Measurements from ENCODE around the gene SYNM. TPM values are rescaled to one million over a fixed set of nuclear protein-coding genes. Genes with fewer than 3 reads are reported as not detected.

SYNM gene
- polyA plus RNA-seq, 1 experiment = 1.8 TPM

DNA sequence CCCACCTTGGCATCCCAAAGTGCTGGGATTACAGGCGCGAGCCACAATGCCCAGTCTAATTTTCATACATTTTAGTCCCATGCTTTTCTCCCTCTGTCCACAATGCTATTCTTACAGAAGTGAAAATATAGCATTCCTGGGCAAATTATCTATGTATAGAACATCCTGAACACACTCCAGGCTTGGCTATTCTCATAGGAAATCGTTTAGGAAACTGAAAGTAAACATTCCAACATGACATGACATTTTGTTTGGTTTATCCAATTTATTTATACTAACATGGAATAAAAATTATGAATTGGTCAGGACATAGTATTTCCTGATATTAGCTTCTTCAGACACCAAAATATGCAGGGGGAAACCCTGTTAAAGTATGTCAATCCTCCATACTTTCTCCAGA is 52.6 kb downstream of the SYNM start:
- POLR2A ChIA-PET = no interaction called here
- H3K36me3 ChIP-seq (ENCODE audit: control insufficient read depth, insufficient read depth, low read length) = no peaks in the 10 kb centered on the region; the same call in 1 of the 2 replicates
- TF ChIP-seq, protein P1, sequence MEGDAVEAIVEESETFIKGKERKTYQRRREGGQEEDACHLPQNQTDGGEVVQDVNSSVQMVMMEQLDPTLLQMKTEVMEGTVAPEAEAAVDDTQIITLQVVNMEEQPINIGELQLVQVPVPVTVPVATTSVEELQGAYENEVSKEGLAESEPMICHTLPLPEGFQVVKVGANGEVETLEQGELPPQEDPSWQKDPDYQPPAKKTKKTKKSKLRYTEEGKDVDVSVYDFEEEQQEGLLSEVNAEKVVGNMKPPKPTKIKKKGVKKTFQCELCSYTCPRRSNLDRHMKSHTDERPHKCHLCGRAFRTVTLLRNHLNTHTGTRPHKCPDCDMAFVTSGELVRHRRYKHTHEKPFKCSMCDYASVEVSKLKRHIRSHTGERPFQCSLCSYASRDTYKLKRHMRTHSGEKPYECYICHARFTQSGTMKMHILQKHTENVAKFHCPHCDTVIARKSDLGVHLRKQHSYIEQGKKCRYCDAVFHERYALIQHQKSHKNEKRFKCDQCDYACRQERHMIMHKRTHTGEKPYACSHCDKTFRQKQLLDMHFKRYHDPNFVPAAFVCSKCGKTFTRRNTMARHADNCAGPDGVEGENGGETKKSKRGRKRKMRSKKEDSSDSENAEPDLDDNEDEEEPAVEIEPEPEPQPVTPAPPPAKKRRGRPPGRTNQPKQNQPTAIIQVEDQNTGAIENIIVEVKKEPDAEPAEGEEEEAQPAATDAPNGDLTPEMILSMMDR (IDR thresholded peaks at IDR 0.05; ENCODE audit: insufficient read depth, low read depth, low read length) = no peak
- H3K27me3 ChIP-seq (ENCODE audit: control insufficient read depth, insufficient read depth, low read length) = no peaks in the 10 kb centered on the region
- CTCF ChIA-PET = no interaction called here
- no peak overlapping the region for H3K4me3 ChIP-seq (ENCODE audit: low read depth, low read length)
- DNase-seq (ENCODE audit: low read depth) = no peak

DNA sequence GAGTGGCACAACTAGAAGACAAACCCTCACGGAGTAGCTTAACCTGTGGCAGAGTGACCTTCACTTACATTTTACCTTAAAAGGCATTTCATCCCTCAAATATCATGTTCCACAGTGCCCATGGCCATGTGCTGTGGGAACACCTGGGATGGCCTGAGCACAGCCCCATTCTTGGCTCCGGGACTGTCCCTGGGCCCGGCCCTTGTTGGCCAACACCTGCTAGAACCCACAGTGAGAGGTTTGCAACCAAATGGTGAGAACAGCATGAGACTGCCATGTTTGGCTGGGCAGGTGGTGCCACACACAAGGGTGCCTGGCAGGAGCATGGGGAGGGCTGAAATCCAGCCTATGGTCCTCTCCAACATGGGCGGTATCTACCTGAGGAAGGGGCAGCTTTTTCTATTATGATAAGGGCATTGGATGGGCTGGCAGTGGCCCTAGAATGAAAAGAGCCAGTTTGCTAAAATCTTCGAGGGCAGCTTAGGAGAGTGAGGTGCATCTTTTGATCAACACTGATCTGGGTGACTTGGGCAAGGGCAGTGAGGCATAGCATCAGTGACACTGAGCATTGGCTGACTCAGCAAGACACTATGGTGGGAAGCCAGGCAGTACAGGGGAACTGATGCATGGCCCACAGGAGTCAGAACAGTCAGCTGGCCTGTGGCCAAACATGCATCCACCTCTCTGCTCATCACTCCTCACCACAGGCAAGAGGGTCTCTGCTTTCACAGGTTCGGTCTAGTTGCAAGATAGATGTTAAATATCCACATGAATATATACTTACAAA is 53.9 kb downstream of the SYNM start:
- ChIA-PET POLR2A (no interaction called here), CTCF (interaction anchor here (0.7 kb wide), 1 partner anchor 10 kb away, joined by 3 read pairs; no protein-coding TSS in a partner anchor)
- no peaks in the 10 kb centered on the region for H3K27me3 ChIP-seq (ENCODE audit: control insufficient read depth, insufficient read depth, low read length)
- H3K4me3 ChIP-seq (ENCODE audit: low read depth, low read length) = no peak overlapping the region
- TF ChIP-seq, protein P1 (IDR thresholded peaks at IDR 0.05; ENCODE audit: insufficient read depth, low read depth, low read length) = no peak
- DNase-seq (ENCODE audit: low read depth) = no peak
- no peaks in the 10 kb centered on the region; the same call in 1 of the 2 replicates for H3K36me3 ChIP-seq (ENCODE audit: control insufficient read depth, insufficient read depth, low read length)

DNA sequence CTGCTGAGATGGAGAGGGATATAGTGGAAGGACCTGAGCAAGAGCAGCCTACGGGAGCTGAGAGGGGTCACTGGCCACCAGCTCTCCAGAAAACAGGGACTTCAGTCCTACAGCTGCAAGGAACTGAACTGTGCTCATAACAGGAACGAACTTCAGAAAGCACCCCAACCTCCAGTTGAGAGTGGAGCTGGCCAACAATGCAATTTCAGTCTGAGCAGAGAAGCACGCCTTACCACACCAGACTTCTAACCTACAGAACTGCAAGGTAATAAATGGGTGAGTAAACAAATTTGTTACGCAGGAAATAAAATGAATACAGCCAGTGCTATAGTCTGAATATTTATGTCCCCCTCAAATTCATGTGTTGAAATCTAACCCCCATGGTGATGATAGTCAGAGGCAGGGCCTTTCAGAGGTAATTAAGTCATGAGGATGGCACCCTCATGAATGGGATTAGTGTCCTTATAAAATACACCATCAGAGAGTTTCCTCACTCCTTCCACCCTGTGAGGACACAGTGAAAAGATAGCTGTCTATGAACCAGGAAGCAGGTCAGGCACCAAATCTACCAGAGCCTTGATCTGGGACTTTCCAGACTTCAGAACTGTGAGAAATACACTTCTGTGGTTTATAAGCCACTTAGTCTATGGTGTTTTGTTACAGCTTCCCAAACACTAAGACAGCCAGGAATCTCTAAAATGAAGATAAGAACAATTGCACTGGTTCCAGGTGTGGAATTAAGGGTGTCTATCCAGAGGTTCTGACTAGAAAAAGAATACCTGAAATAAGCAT is 58.6 kb downstream of the SYNM start:
- Histone ChIP-seq H3K36me3 (ENCODE audit: control insufficient read depth, insufficient read depth, low read length) (peaks cover 1% of the 10 kb centered on the region), H3K27me3 (ENCODE audit: control insufficient read depth, insufficient read depth, low read length) (no peaks in the 10 kb centered on the region), H3K4me3 (ENCODE audit: low read depth, low read length) (no peak overlapping the region)
- TF ChIP-seq, protein P1 (IDR thresholded peaks at IDR 0.05; ENCODE audit: insufficient read depth, low read depth, low read length) = no peak
- ChIA-PET CTCF (interaction anchor here (1.5 kb wide), 1 partner anchor 63 kb away, joined by 10 read pairs; no protein-coding TSS in a partner anchor), POLR2A (no interaction called here)
- DNase-seq (ENCODE audit: low read depth) = no peak

DNA sequence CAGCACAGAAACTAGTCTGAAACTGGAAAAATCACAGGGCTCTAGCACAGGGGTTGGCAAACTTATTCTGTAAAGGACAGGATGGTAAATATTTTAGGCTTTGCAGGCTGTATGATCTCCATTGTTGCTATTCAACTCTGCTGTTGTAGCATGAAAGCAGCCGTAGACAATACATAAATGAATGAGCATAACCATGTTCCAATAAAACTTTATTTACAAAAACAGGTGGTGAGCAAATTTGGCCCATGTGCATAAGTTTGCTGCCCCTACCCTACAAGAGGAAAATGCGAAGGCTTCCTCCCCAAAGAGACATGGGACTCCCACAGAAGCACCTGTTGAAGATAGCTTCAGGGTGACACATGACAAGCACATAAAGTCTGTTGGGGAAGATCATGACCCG is 59.2 kb downstream of the SYNM start:
- POLR2A ChIA-PET = no interaction called here
- CTCF ChIA-PET = no interaction called here
- no peak for DNase-seq (ENCODE audit: low read depth)
- Histone ChIP-seq H3K4me3 (ENCODE audit: low read depth, low read length) (no peak overlapping the region), H3K27me3 (ENCODE audit: control insufficient read depth, insufficient read depth, low read length) (no peaks in the 10 kb centered on the region), H3K36me3 (ENCODE audit: control insufficient read depth, insufficient read depth, low read length) (peaks cover 1% of the 10 kb centered on the region)
- TF ChIP-seq, protein P1 (IDR thresholded peaks at IDR 0.05; ENCODE audit: insufficient read depth, low read depth, low read length) = no peak

Measured in BJ (cell line).